Mesothelial cell of epicardium (in vitro differentiated cells): ENCODE data around the gene CACNA1H. TPM values are rescaled to one million over a fixed set of nuclear protein-coding genes. Genes with fewer than 3 reads are reported as not detected.

Experiments used
- DNase-seq, 2 experiments: peaks; one replicate each; pipeline ENCODE4 v3.0.0; 2021; ENCODE audit warnings: low spot score in 2 of 2; ENCODE audit not compliant: unreplicated experiment in 2 of 2
- H3K27ac Mint-ChIP-seq: 2 replicates; pipeline ENCODE4 v1.8.0; 2021; ENCODE audit warnings: mixed read lengths
- H3K27me3 Mint-ChIP-seq: 2 replicates; pipeline ENCODE4 v1.8.0; 2021; ENCODE audit warnings: low read depth, mixed read lengths
- H3K36me3 Mint-ChIP-seq: 2 replicates; pipeline ENCODE4 v1.8.0; 2021; ENCODE audit warnings: mixed read lengths
- H3K4me1 Mint-ChIP-seq: 2 replicates; pipeline ENCODE4 v1.8.0; 2021; ENCODE audit warnings: mixed read lengths
- H3K4me3 Mint-ChIP-seq: 2 replicates; pipeline ENCODE4 v1.8.0; 2021; ENCODE audit warnings: mild to moderate bottlenecking, moderate library complexity, mixed read lengths
- H3K9me3 Mint-ChIP-seq: 2 replicates; pipeline ENCODE4 v1.8.0; 2021; ENCODE audit warnings: mixed read lengths
- total RNA-seq: library from RNA; stranded (reverse); gene quantifications from 3 replicates; pipeline ENCODE4 v1.2.1, GENCODE V29; 2021
- TF ChIP-seq, protein P1 (sequence below): fragments of 200-600 bp; sonication (generic); IDR thresholded peaks from one replicate; pipeline ENCODE4 v1.5.0; 2021; ENCODE audit warnings: antibody characterized with exemption; ENCODE audit not compliant: unreplicated experiment

The CACNA1H gene
- total RNA-seq, 1 donor from 2014 or later: 41.8 TPM

DNA sequence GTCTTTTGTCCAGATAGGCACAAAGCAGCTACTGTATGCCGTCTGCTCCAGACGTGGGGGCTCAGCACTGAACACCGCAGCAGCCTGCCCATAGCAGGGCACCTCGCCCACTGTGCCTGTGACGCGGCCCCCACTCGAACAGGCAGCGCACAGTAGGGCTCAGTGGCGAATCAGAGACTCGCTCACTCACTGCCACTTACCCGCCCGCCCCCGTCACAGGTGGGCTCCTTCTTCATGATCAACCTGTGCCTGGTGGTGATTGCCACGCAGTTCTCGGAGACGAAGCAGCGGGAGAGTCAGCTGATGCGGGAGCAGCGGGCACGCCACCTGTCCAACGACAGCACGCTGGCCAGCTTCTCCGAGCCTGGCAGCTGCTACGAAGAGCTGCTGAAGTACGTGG lies 48.5 kb downstream of the CACNA1H start:
- H3K27me3 Mint-ChIP-seq: no peaks in the 10 kb centered on the region
- no peak overlapping the region for H3K27ac Mint-ChIP-seq

DNA sequence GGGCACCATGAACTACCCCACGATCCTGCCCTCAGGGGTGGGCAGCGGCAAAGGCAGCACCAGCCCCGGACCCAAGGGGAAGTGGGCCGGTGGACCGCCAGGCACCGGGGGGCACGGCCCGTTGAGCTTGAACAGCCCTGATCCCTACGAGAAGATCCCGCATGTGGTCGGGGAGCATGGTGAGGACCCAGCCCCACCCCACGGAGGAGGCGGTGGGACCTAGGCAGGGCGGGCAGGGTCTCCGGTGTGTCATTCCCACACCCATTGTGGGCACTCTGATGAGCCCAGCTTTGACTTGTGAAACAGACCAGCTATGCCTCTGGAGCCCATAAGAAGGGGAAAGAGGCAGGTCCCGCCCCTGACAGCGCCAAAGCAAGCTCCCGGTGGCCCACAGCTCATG lies 49.4 kb downstream of the CACNA1H start:
- Mint-ChIP-seq H3K27me3 (no peaks in the 10 kb centered on the region), H3K4me1 (no peaks in the 10 kb centered on the region), H3K27ac (no peak overlapping the region), H3K4me3 (no peak overlapping the region), H3K36me3 (peaks cover 3% of the 10 kb centered on the region), H3K9me3 (no peaks in the 10 kb centered on the region)
- DNase-seq: no peak
- TF ChIP-seq, protein P1, sequence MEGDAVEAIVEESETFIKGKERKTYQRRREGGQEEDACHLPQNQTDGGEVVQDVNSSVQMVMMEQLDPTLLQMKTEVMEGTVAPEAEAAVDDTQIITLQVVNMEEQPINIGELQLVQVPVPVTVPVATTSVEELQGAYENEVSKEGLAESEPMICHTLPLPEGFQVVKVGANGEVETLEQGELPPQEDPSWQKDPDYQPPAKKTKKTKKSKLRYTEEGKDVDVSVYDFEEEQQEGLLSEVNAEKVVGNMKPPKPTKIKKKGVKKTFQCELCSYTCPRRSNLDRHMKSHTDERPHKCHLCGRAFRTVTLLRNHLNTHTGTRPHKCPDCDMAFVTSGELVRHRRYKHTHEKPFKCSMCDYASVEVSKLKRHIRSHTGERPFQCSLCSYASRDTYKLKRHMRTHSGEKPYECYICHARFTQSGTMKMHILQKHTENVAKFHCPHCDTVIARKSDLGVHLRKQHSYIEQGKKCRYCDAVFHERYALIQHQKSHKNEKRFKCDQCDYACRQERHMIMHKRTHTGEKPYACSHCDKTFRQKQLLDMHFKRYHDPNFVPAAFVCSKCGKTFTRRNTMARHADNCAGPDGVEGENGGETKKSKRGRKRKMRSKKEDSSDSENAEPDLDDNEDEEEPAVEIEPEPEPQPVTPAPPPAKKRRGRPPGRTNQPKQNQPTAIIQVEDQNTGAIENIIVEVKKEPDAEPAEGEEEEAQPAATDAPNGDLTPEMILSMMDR: no peak

More for the DNA sequence above, 48.5 kb downstream of the CACNA1H start:
- Mint-ChIP-seq H3K4me3 (no peak overlapping the region), H3K4me1 (no peaks in the 10 kb centered on the region), H3K9me3 (no peaks in the 10 kb centered on the region), H3K36me3 (peaks cover 3% of the 10 kb centered on the region)
- TF ChIP-seq, protein P1: no peak
- DNase-seq: no peak

DNA sequence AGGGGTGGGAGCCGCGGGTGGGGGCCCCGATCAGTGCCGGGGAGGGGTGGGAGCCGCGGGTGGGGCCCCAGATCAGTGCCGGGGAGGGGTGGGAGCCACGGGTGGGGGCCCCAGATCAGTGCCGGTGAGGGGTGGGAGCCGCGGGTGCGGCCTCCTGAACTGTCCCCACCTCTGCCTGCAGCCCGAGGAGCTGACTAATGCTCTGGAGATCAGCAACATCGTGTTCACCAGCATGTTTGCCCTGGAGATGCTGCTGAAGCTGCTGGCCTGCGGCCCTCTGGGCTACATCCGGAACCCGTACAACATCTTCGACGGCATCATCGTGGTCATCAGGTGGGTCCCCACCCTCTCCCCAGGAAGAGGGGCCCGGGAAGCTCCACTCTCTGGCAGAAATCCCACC lies 52.0 kb downstream of the CACNA1H start:
- Mint-ChIP-seq H3K27me3 (no peaks in the 10 kb centered on the region), H3K4me3 (no peak overlapping the region), H3K36me3 (peaks cover 3% of the 10 kb centered on the region), H3K9me3 (no peaks in the 10 kb centered on the region), H3K4me1 (no peaks in the 10 kb centered on the region), H3K27ac (no peak overlapping the region)
- TF ChIP-seq, protein P1: no peak
- no peak for DNase-seq

DNA sequence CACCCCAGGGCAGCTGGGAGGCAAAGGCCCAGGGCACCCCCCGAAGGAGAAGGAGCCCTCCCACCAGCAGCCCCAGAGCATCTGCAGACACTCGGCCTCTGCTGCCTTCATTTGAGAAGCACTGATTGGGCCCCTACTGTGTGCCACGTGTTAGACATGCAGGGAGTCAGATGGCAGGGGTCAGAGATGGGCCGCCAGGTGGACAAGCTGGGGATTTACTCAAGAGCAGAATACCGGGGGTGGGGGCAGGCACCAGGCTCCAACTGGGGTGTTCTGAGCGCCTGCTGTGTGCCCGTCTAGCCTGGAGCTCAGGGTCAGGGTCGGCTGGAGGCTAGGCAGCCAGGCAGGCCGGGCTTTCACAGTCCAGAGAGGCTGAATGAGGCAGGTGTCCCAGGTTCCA lies 53.4 kb downstream of the CACNA1H start:
- Mint-ChIP-seq H3K27ac (no peak overlapping the region), H3K4me3 (no peak overlapping the region)
- no peak for DNase-seq

DNA sequence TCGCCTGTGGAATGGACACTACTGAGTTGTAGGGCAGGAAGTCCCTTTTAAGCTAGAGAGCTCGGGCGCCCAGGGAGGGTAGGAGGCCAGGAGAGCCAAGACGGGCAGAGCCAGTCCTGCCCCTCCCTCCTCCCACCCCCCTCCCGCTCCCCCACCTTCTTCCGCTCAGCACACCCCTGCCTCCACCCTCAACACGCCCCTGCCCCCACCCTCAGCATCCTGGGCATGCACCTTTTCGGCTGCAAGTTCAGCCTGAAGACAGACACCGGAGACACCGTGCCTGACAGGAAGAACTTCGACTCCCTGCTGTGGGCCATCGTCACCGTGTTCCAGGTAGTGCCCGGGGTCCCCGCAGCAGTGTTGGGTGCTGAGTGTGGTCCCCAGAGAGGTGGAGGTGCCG lies 53.9 kb downstream of the CACNA1H start:
- Mint-ChIP-seq H3K4me3 (no peak overlapping the region), H3K9me3 (no peaks in the 10 kb centered on the region), H3K36me3 (peaks cover 3% of the 10 kb centered on the region), H3K27me3 (no peaks in the 10 kb centered on the region), H3K4me1 (no peaks in the 10 kb centered on the region), H3K27ac (no peak overlapping the region)
- DNase-seq: no peak
- TF ChIP-seq, protein P1: no peak

More for the DNA sequence above, 53.4 kb downstream of the CACNA1H start:
- Mint-ChIP-seq H3K4me1 (no peaks in the 10 kb centered on the region), H3K27me3 (no peaks in the 10 kb centered on the region), H3K9me3 (no peaks in the 10 kb centered on the region), H3K36me3 (peaks cover 3% of the 10 kb centered on the region)
- TF ChIP-seq, protein P1: no peak

DNA sequence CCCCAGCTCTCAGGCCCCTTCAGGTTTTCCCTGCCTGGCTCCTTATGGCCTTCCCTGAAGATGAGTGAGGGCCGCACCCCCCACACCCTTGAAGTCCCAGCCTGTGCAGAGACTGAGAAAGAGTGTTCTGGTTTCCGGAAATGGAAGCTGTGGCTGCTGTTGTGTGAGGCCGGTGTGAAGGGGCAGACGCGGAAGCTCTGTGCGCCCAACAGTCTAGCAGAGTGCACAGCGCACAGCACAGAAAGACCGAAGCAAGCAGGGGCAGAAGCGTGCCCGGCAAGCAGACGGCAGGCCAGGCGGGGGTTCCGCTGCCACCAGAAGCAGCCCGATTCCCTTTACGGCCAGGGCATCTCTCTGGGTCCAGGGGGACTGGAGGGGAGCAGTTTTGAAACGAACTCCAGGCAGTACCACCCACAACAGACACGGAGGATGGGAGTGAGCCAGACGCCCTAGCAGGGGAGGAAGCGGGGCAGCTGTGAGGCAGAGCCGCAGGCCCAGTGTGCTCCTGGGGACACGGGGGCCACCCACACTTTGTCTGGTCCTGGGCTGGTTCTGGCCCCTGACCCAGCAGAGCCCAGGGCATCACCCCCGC lies 55.4 kb downstream of the CACNA1H start:
- Mint-ChIP-seq H3K9me3 (no peaks in the 10 kb centered on the region), H3K4me1 (no peaks in the 10 kb centered on the region), H3K36me3 (peaks cover 3% of the 10 kb centered on the region), H3K27ac (no peak overlapping the region), H3K27me3 (no peaks in the 10 kb centered on the region), H3K4me3 (no peak overlapping the region)
- no peak for DNase-seq
- TF ChIP-seq, protein P1: no peak
